ENCODE measurements around the gene RAC3.

Gene RAC3

GRCh38 chr17:82080789-82081464, 49.4 kb downstream of the RAC3 start:
- DNase-seq (ENCODE audit: insufficient read length, low spot score): no peak
- no peak for TF ChIP-seq CTCF (IDR thresholded peaks at IDR 0.05; ENCODE audit: insufficient read depth, missing control alignments)
- FAIRE-seq: no peak

- no peak for FAIRE-seq
- DNase-seq (ENCODE audit: insufficient read length, low spot score): no peak
- no peak for TF ChIP-seq CTCF (IDR thresholded peaks at IDR 0.05; ENCODE audit: insufficient read depth, missing control alignments)
Observed at GRCh38 chr17:82081546-82081945, 50.1 kb downstream of the RAC3 start.

- no peak for TF ChIP-seq CTCF (IDR thresholded peaks at IDR 0.05; ENCODE audit: insufficient read depth, missing control alignments)
- no peak for DNase-seq (ENCODE audit: insufficient read length, low spot score)
- FAIRE-seq: no peak
Observed at GRCh38 chr17:82081966-82082365, 50.5 kb downstream of the RAC3 start.

- FAIRE-seq (no peak), DNase-seq (ENCODE audit: insufficient read length, low spot score) (no peak)
- TF ChIP-seq CTCF (IDR thresholded peaks at IDR 0.05; ENCODE audit: insufficient read depth, missing control alignments): no peak
Observed at GRCh38 chr17:82082456-82082855, 51.0 kb downstream of the RAC3 start.

- no peak for TF ChIP-seq CTCF (IDR thresholded peaks at IDR 0.05; ENCODE audit: insufficient read depth, missing control alignments)
- DNase-seq (ENCODE audit: insufficient read length, low spot score): no peak
- FAIRE-seq: no peak
Observed at GRCh38 chr17:82083009-82083408, 51.5 kb downstream of the RAC3 start.

All from D721Med (cell line).